Raji (cell line): ENCODE results near the gene MEGF9.

Experiments used
- POLR2A ChIP-seq: IDR thresholded peaks from 2 replicates; pipeline ENCODE4 v1.6.1; 2011; ENCODE audit warnings: low read depth, low read length, control low read depth; ENCODE audit not compliant: insufficient read depth

Gene MEGF9

GRCh38 chr9:120714846-120715388 lies 647 bp upstream of the MEGF9 start:
- no peak for TF ChIP-seq POLR2A

GRCh38 chr9:120713257-120714087 lies 798 bp downstream of the MEGF9 start:
- TF ChIP-seq POLR2A = no peak

- TF ChIP-seq POLR2A = no peak
Measured at GRCh38 chr9:120712539-120713031, 1.7 kb downstream of the MEGF9 start.

GRCh38 chr9:120711841-120712538 lies 2.3 kb downstream of the MEGF9 start:
- no peak for TF ChIP-seq POLR2A

GRCh38 chr9:120711354-120711753 lies 2.9 kb downstream of the MEGF9 start:
- TF ChIP-seq POLR2A = no peak

GRCh38 chr9:120710110-120710981 lies 3.9 kb downstream of the MEGF9 start:
- TF ChIP-seq POLR2A = 0 out of 2 replicates have a peak, but pooled peaks have one; percentile 27

GRCh38 chr9:120708526-120709224 lies 5.6 kb downstream of the MEGF9 start:
- no peak for TF ChIP-seq POLR2A

- TF ChIP-seq POLR2A = no peak
Measured at GRCh38 chr9:120707170-120707569, 7.1 kb downstream of the MEGF9 start.

- no peak for TF ChIP-seq POLR2A
Measured at GRCh38 chr9:120705174-120705573, 9.1 kb downstream of the MEGF9 start.

- TF ChIP-seq POLR2A = no peak
Measured at GRCh38 chr9:120702075-120702474, 12.2 kb downstream of the MEGF9 start.

- TF ChIP-seq POLR2A = no peak
Measured at GRCh38 chr9:120701248-120701647, 13.0 kb downstream of the MEGF9 start.

GRCh38 chr9:120698766-120699165 lies 15.5 kb downstream of the MEGF9 start:
- TF ChIP-seq POLR2A = no peak

- TF ChIP-seq POLR2A = no peak
Measured at GRCh38 chr9:120697448-120697847, 16.8 kb downstream of the MEGF9 start.

- TF ChIP-seq POLR2A = no peak
Measured at GRCh38 chr9:120696551-120697230, 17.6 kb downstream of the MEGF9 start.
